Activated T-cell treated with anti-CD3 and anti-CD28 coated beads, Interleukin-2, amount 50 U/mL, for 4 hours (primary cell): ENCODE results near the gene BAK1. TPM values are rescaled to one million over a fixed set of nuclear protein-coding genes. Genes with fewer than 3 reads are reported as not detected.

Experiments
- ATAC-seq, 2 donors: fragments of 200-7000 bp; cut with Tn5 transposase; one replicate each; pipeline ENCODE4 v1.10.0; 2021
- DNase-seq: peaks from one replicate; pipeline ENCODE4 v3.0.0-alpha.2; 2020
- H3K27me3 Mint-ChIP-seq: one replicate; pipeline ENCODE4 v1.8.0; 2021; ENCODE audit warnings: low read depth, mixed read lengths
- H3K36me3 Mint-ChIP-seq: one replicate; pipeline ENCODE4 v1.8.0; 2022; ENCODE audit warnings: mixed read lengths; ENCODE audit not compliant: insufficient read depth
- H3K4me1 Mint-ChIP-seq: one replicate; pipeline ENCODE4 v1.8.0; 2021; ENCODE audit warnings: low read depth, mixed read lengths
- H3K4me3 Mint-ChIP-seq: one replicate; pipeline ENCODE4 v1.8.0; 2021; ENCODE audit warnings: mild to moderate bottlenecking, moderate library complexity, mixed read lengths
- H3K9me3 Mint-ChIP-seq: one replicate; pipeline ENCODE4 v1.8.0; 2021; ENCODE audit warnings: mixed read lengths
- total RNA-seq, 3 donors: library from RNA; stranded (reverse); gene quantifications; one replicate each; pipeline ENCODE4 v1.2.1, GENCODE V29; 2021

Gene BAK1
- total RNA-seq = 10 to 100 TPM; 42.1 to 52.0 (median 49.8) TPM

- peaks cover 16% of the 10 kb centered on the region for H3K36me3 Mint-ChIP-seq
- H3K4me1 Mint-ChIP-seq = peaks cover 29% of the 10 kb centered on the region
- H3K4me3 Mint-ChIP-seq = peak within 1 kb of the TSS; percentile 89
- no peaks in the 10 kb centered on the region for H3K9me3 Mint-ChIP-seq
- ATAC-seq = peak; percentile 98 to 99
- H3K27me3 Mint-ChIP-seq = no peaks in the 10 kb centered on the region
- DNase-seq = peak; percentile 74
Measured at GRCh38 chr6:33579828-33580714, at the start of gene BAK1. Gene BAK1, minus strand, starts transcription at chr6:33580276. Its CDS starts 2,672 bp downstream, at chr6:33577604.

- Mint-ChIP-seq H3K27me3 (no peaks in the 10 kb centered on the region), H3K4me1 (peaks cover 49% of the 10 kb centered on the region), H3K9me3 (no peaks in the 10 kb centered on the region), H3K4me3 (no peak overlapping the region), H3K36me3 (peaks cover 9% of the 10 kb centered on the region)
- ATAC-seq = no peak
- DNase-seq = no peak
Measured at GRCh38 chr6:33628401-33628964, 48.4 kb upstream of the BAK1 start.

- Mint-ChIP-seq H3K36me3 (peaks cover 9% of the 10 kb centered on the region), H3K27me3 (no peaks in the 10 kb centered on the region), H3K9me3 (no peaks in the 10 kb centered on the region), H3K4me1 (peaks cover 50% of the 10 kb centered on the region), H3K4me3 (no peak overlapping the region)
- no peak for DNase-seq
- no peak for ATAC-seq
Measured at GRCh38 chr6:33627876-33628275, 47.8 kb upstream of the BAK1 start.

GRCh38 chr6:33624856-33625255 is 44.8 kb upstream of the BAK1 start:
- H3K4me1 Mint-ChIP-seq = peaks cover 52% of the 10 kb centered on the region
- H3K27me3 Mint-ChIP-seq = no peaks in the 10 kb centered on the region
- peaks cover 6% of the 10 kb centered on the region for H3K36me3 Mint-ChIP-seq
- no peak overlapping the region for H3K4me3 Mint-ChIP-seq
- ATAC-seq (no peak), DNase-seq (no peak)
- no peaks in the 10 kb centered on the region for H3K9me3 Mint-ChIP-seq

- no peaks in the 10 kb centered on the region for H3K9me3 Mint-ChIP-seq
- ATAC-seq (no peak), DNase-seq (no peak)
- H3K27me3 Mint-ChIP-seq = no peaks in the 10 kb centered on the region
- peaks cover 61% of the 10 kb centered on the region for H3K4me1 Mint-ChIP-seq
- peaks cover 6% of the 10 kb centered on the region for H3K36me3 Mint-ChIP-seq
- H3K4me3 Mint-ChIP-seq = peak overlapping the region; percentile 87
Measured at GRCh38 chr6:33623895-33624381, 43.9 kb upstream of the BAK1 start.

- no peaks in the 10 kb centered on the region for H3K9me3 Mint-ChIP-seq
- peaks cover 6% of the 10 kb centered on the region for H3K36me3 Mint-ChIP-seq
- DNase-seq (no peak), ATAC-seq (no peak)
- peak overlapping the region; percentile 87 for H3K4me3 Mint-ChIP-seq
- H3K27me3 Mint-ChIP-seq = no peaks in the 10 kb centered on the region
- H3K4me1 Mint-ChIP-seq = peaks cover 54% of the 10 kb centered on the region
Measured at GRCh38 chr6:33622456-33623431, 42.7 kb upstream of the BAK1 start.

GRCh38 chr6:33621711-33622388 is 41.8 kb upstream of the BAK1 start:
- H3K4me1 Mint-ChIP-seq = peaks cover 49% of the 10 kb centered on the region
- H3K36me3 Mint-ChIP-seq = peaks cover 6% of the 10 kb centered on the region
- ATAC-seq (peak; percentile 27 to 42), DNase-seq (peak; percentile 58)
- H3K27me3 Mint-ChIP-seq = no peaks in the 10 kb centered on the region
- peak overlapping the region; percentile 87 for H3K4me3 Mint-ChIP-seq
- no peaks in the 10 kb centered on the region for H3K9me3 Mint-ChIP-seq

- DNase-seq = peak; percentile 65
- no peaks in the 10 kb centered on the region for H3K9me3 Mint-ChIP-seq
- H3K4me3 Mint-ChIP-seq = peak within 1 kb of the TSS; percentile 92
- H3K36me3 Mint-ChIP-seq = peaks cover 6% of the 10 kb centered on the region
- H3K4me1 Mint-ChIP-seq = peaks cover 49% of the 10 kb centered on the region
- ATAC-seq = peak; percentile 87
- no peaks in the 10 kb centered on the region for H3K27me3 Mint-ChIP-seq
Measured at GRCh38 chr6:33620856-33621710, 41.0 kb upstream of the BAK1 start, which contains the start of gene ITPR3. Gene ITPR3, plus strand, starts transcription at chr6:33621322. Its CDS starts 281 bp downstream, at chr6:33621603.

GRCh38 chr6:33620158-33620855 is 40.2 kb upstream of the BAK1 start:
- H3K4me3 Mint-ChIP-seq = peak overlapping the region; percentile 92
- peaks cover 6% of the 10 kb centered on the region for H3K36me3 Mint-ChIP-seq
- DNase-seq = peak; percentile 17
- H3K4me1 Mint-ChIP-seq = peaks cover 45% of the 10 kb centered on the region
- no peak for ATAC-seq
- no peaks in the 10 kb centered on the region for H3K9me3 Mint-ChIP-seq
- no peaks in the 10 kb centered on the region for H3K27me3 Mint-ChIP-seq

GRCh38 chr6:33619166-33619840 is 39.2 kb upstream of the BAK1 start:
- peak overlapping the region; percentile 92 for H3K4me3 Mint-ChIP-seq
- peaks cover 38% of the 10 kb centered on the region for H3K4me1 Mint-ChIP-seq
- peaks cover 6% of the 10 kb centered on the region for H3K36me3 Mint-ChIP-seq
- ATAC-seq (no peak), DNase-seq (no peak)
- H3K9me3 Mint-ChIP-seq = no peaks in the 10 kb centered on the region
- no peaks in the 10 kb centered on the region for H3K27me3 Mint-ChIP-seq

- no peaks in the 10 kb centered on the region for H3K27me3 Mint-ChIP-seq
- no peaks in the 10 kb centered on the region for H3K36me3 Mint-ChIP-seq
- ATAC-seq (no peak), DNase-seq (no peak)
- H3K4me3 Mint-ChIP-seq = no peak overlapping the region
- peaks cover 14% of the 10 kb centered on the region for H3K4me1 Mint-ChIP-seq
- H3K9me3 Mint-ChIP-seq = no peaks in the 10 kb centered on the region
Measured at GRCh38 chr6:33616913-33617312, 36.8 kb upstream of the BAK1 start.

GRCh38 chr6:33616113-33616512 is 36.0 kb upstream of the BAK1 start:
- DNase-seq (no peak), ATAC-seq (no peak)
- no peaks in the 10 kb centered on the region for H3K9me3 Mint-ChIP-seq
- H3K27me3 Mint-ChIP-seq = no peaks in the 10 kb centered on the region
- H3K4me3 Mint-ChIP-seq = no peak overlapping the region
- peaks cover 14% of the 10 kb centered on the region for H3K4me1 Mint-ChIP-seq
- no peaks in the 10 kb centered on the region for H3K36me3 Mint-ChIP-seq
